H9 (cell line): ENCODE results near the gene TDRD9. TPM values are rescaled to one million over a fixed set of nuclear protein-coding genes. Genes with fewer than 3 reads are reported as not detected.

Source experiments
- DNase-seq: peaks from one replicate; pipeline ENCODE4 v3.0.0-alpha.2; 2017
- H2AFZ ChIP-seq: one replicate; pipeline ENCODE4 v1.6.1; 2013; ENCODE audit warnings: mild to moderate bottlenecking, low read length, control low read depth, moderate library complexity
- H2AK5ac ChIP-seq: 2 replicates; pipeline ENCODE4 v1.6.1; 2013; ENCODE audit warnings: low read length, control low read depth, mixed read lengths; ENCODE audit not compliant: insufficient read length
- H2BK120ac ChIP-seq: one replicate; pipeline ENCODE4 v1.6.1; 2013; ENCODE audit warnings: low read depth, mild to moderate bottlenecking, low read length, control low read depth, inconsistent platforms; ENCODE audit not compliant: poor library complexity, severe bottlenecking
- H2BK12ac ChIP-seq: 2 replicates; pipeline ENCODE4 v1.6.1; 2013; ENCODE audit warnings: low read length, control low read depth, mixed read lengths, low read depth; ENCODE audit not compliant: insufficient read length
- H2BK15ac ChIP-seq: 2 replicates; pipeline ENCODE4 v1.6.1; 2013; ENCODE audit warnings: low read depth, low read length, control low read depth
- H2BK20ac ChIP-seq: one replicate; pipeline ENCODE4 v1.6.1; 2013; ENCODE audit warnings: low read depth, mild to moderate bottlenecking, low read length, control low read depth, inconsistent platforms; ENCODE audit not compliant: poor library complexity, severe bottlenecking
- H2BK5ac ChIP-seq: 2 replicates; pipeline ENCODE4 v1.6.1; 2013; ENCODE audit warnings: low read length, control low read depth, mixed read lengths; ENCODE audit not compliant: insufficient read length
- H3K14ac ChIP-seq: 2 replicates; pipeline ENCODE4 v1.6.1; 2013; ENCODE audit warnings: low read length, control low read depth; ENCODE audit not compliant: insufficient read depth
- H3K18ac ChIP-seq: 2 replicates; pipeline ENCODE4 v1.6.1; 2013; ENCODE audit warnings: low read depth, mild to moderate bottlenecking, mixed read lengths, low read length, control low read depth; ENCODE audit not compliant: insufficient read length
- H3K23ac ChIP-seq: 2 replicates; pipeline ENCODE4 v1.6.1; 2013; ENCODE audit warnings: low read length, control low read depth, mixed read lengths, low read depth; ENCODE audit not compliant: insufficient read length
- H3K23me2 ChIP-seq: 2 replicates; pipeline ENCODE4 v1.6.1; 2013; ENCODE audit warnings: low read depth, mild to moderate bottlenecking, mixed read lengths, low read length, control low read depth; ENCODE audit not compliant: insufficient read length, poor library complexity, severe bottlenecking
- H3K27ac ChIP-seq: 2 replicates; pipeline ENCODE4 v1.5.1; 2013; ENCODE audit warnings: low read length, control low read depth, mixed read lengths, low read depth; ENCODE audit not compliant: insufficient read length
- H3K27me3 ChIP-seq: 2 replicates; pipeline ENCODE4 v1.6.1; 2013; ENCODE audit warnings: low read length, control low read depth, inconsistent platforms; ENCODE audit not compliant: insufficient read depth
- H3K4ac ChIP-seq: 2 replicates; pipeline ENCODE4 v1.6.1; 2013; ENCODE audit warnings: low read depth, mild to moderate bottlenecking, control low read depth, inconsistent platforms, low read length, moderate library complexity
- H3K4me1 ChIP-seq: 2 replicates; pipeline ENCODE4 v1.6.1; 2013; ENCODE audit warnings: low read length, control low read depth, inconsistent platforms; ENCODE audit not compliant: insufficient read depth
- H3K4me2 ChIP-seq: 2 replicates; pipeline ENCODE4 v1.6.1; 2013; ENCODE audit warnings: low read length, control low read depth, mixed read lengths; ENCODE audit not compliant: insufficient read length, insufficient read depth
- H3K56ac ChIP-seq: 2 replicates; pipeline ENCODE4 v1.6.1; 2013; ENCODE audit warnings: low read depth, mild to moderate bottlenecking, mixed read lengths, low read length, control low read depth; ENCODE audit not compliant: insufficient read length
- H3K79me1 ChIP-seq: 2 replicates; pipeline ENCODE4 v1.6.1; 2013; ENCODE audit warnings: low read depth, mild to moderate bottlenecking, moderate library complexity, low read length, control low read depth, inconsistent platforms; ENCODE audit not compliant: insufficient read depth, poor library complexity, severe bottlenecking
- H3K79me2 ChIP-seq: 2 replicates; pipeline ENCODE4 v1.6.1; 2013; ENCODE audit warnings: low read length, control low read depth, inconsistent platforms; ENCODE audit not compliant: insufficient read depth
- H3K9ac ChIP-seq: 2 replicates; pipeline ENCODE4 v1.6.1; 2013; ENCODE audit warnings: low read length, control low read depth, mixed read lengths; ENCODE audit not compliant: insufficient read length; ENCODE audit errors: extremely low read depth
- H3K9me3 ChIP-seq: one replicate; pipeline ENCODE4 v1.6.1; 2013; ENCODE audit warnings: low read depth, low read length, inconsistent platforms; ENCODE audit not compliant: control insufficient read depth
- H3T11ph ChIP-seq: one replicate; pipeline ENCODE4 v1.6.1; 2013; ENCODE audit warnings: mild to moderate bottlenecking, low read length, control low read depth, inconsistent platforms
- H4K20me1 ChIP-seq: one replicate; pipeline ENCODE4 v1.6.1; 2013; ENCODE audit not compliant: control insufficient read depth, insufficient read length, insufficient read depth
- H4K5ac ChIP-seq: 2 replicates; pipeline ENCODE4 v1.6.1; 2013; ENCODE audit warnings: low read depth, mild to moderate bottlenecking, mixed read lengths, low read length, control low read depth; ENCODE audit not compliant: insufficient read length
- H4K8ac ChIP-seq: replicated peaks from 2 replicates; pipeline ENCODE4 v1.6.1; 2013; ENCODE audit warnings: low read length, control low read depth, mixed read lengths, low read depth; ENCODE audit not compliant: insufficient read length
- H4K91ac ChIP-seq: 2 replicates; pipeline ENCODE4 v1.6.1; 2013; ENCODE audit warnings: low read depth, mild to moderate bottlenecking, moderate library complexity, mixed read lengths, low read length, control low read depth; ENCODE audit not compliant: insufficient read length
- H3K27ac Mint-ChIP-seq, 3 experiments: 2 replicates in 2 of 3; 3 replicates in 1 of 3; pipeline ENCODE4 v1.8.0; 2020 to 2021; ENCODE audit warnings: mixed read lengths in 3 of 3, mild to moderate bottlenecking in 1 of 3, moderate library complexity in 1 of 3
- H3K27me3 Mint-ChIP-seq: 2 replicates; pipeline ENCODE4 v1.8.0; 2021; ENCODE audit warnings: low read depth, mild to moderate bottlenecking, moderate library complexity, mixed read lengths
- H3K36me3 Mint-ChIP-seq, 3 experiments: 2 replicates in 2 of 3; 3 replicates in 1 of 3; pipeline ENCODE4 v1.8.0; 2020 to 2021; ENCODE audit warnings: low read depth in 3 of 3, mixed read lengths in 3 of 3; ENCODE audit not compliant: insufficient read depth in 1 of 3
- H3K4me1 Mint-ChIP-seq, 2 experiments: 2 replicates each; pipeline ENCODE4 v1.8.0; 2020; ENCODE audit warnings: mixed read lengths in 2 of 2
- H3K4me3 Mint-ChIP-seq, 2 experiments: 2 replicates in 1 of 2; 3 replicates in 1 of 2; pipeline ENCODE4 v1.8.0; 2020 to 2021; ENCODE audit warnings: mild to moderate bottlenecking in 2 of 2, mixed read lengths in 2 of 2, moderate library complexity in 1 of 2
- H3K9me3 Mint-ChIP-seq, 2 experiments: 2 replicates in 1 of 2; 3 replicates in 1 of 2; pipeline ENCODE4 v1.8.0; 2020; ENCODE audit warnings: mild to moderate bottlenecking in 2 of 2, mixed read lengths in 2 of 2, moderate library complexity in 1 of 2
- WGBS: extraction: QIAGEN DNeasy Blood & Tissue Kit; methylation state at CpG from one replicate; pipeline ENCODE4 v1.1.7; 2013; ENCODE audit warnings: missing lambda C conversion rate, low lambda C conversion rate, mixed read lengths; ENCODE audit not compliant: insufficient read length; ENCODE audit errors: extremely low coverage; 5-methylcytosine and 5-hydroxymethylcytosine counted together
- total RNA-seq: library from RNA; stranded (reverse); gene quantifications from 2 replicates; pipeline ENCODE4 v1.2.1, GENCODE V29; 2021
- TF ChIP-seq, protein P1 (sequence below): fragments of 200-600 bp; sonication (generic); conservative IDR thresholded peaks from 3 replicates; pipeline ENCODE4 v1.8.0; 2021; ENCODE audit warnings: antibody characterized with exemption, mild to moderate bottlenecking

The TDRD9 gene
- total RNA-seq, 1 experiment from 2014 or later: not detected

DNA sequence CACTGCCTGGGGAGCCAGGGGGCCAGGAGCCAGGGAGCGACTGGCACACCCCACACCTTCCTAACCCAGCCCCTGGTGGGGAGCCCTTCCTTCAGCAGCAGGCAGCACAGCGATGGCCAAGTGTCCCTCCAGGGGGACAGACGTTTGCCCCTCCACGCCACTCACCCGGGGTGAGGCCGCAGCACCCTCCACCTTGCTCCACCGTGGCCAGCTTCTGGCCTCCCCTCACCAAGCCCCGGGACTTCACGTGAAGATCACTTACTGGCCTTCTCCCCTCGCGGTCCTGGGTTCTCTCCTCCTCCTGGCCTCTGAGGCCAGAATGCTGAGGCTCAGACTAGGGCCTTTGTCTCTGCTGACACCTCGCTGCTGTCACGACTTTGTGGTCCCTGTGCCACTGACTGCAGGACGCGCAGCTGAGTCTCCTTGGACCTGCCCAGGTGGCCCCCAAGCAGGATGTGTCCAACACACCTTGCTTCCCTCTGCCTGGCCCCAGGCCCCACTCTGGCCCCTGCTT, 153.8 kb downstream of the TDRD9 start:
- no peak overlapping the region for H2AK5ac ChIP-seq
- H2AFZ ChIP-seq: no peak overlapping the region
- TF ChIP-seq, protein P1, sequence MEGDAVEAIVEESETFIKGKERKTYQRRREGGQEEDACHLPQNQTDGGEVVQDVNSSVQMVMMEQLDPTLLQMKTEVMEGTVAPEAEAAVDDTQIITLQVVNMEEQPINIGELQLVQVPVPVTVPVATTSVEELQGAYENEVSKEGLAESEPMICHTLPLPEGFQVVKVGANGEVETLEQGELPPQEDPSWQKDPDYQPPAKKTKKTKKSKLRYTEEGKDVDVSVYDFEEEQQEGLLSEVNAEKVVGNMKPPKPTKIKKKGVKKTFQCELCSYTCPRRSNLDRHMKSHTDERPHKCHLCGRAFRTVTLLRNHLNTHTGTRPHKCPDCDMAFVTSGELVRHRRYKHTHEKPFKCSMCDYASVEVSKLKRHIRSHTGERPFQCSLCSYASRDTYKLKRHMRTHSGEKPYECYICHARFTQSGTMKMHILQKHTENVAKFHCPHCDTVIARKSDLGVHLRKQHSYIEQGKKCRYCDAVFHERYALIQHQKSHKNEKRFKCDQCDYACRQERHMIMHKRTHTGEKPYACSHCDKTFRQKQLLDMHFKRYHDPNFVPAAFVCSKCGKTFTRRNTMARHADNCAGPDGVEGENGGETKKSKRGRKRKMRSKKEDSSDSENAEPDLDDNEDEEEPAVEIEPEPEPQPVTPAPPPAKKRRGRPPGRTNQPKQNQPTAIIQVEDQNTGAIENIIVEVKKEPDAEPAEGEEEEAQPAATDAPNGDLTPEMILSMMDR: no peak
- no peak overlapping the region for H3T11ph ChIP-seq
- H3K79me2 ChIP-seq: no peaks in the 10 kb centered on the region
- H3K4me1 ChIP-seq: no peaks in the 10 kb centered on the region
- no peak overlapping the region for H2BK120ac ChIP-seq
- H2BK12ac ChIP-seq: no peak overlapping the region
- H3K14ac ChIP-seq: no peak overlapping the region
- H3K23ac ChIP-seq: no peak overlapping the region
- H2BK5ac ChIP-seq: no peak overlapping the region
- H3K9ac ChIP-seq: no peak overlapping the region
- no peaks in the 10 kb centered on the region for H3K79me1 ChIP-seq
- H4K20me1 ChIP-seq: no peaks in the 10 kb centered on the region
- H3K23me2 ChIP-seq: no peaks in the 10 kb centered on the region
- H3K9me3 Mint-ChIP-seq: no peaks in the 10 kb centered on the region; a peak in 1 of 5 replicates
- no peak overlapping the region for H3K18ac ChIP-seq
- peaks cover 6 to 10% of the 10 kb centered on the region in 2 experiments for H3K4me1 Mint-ChIP-seq
- H3K27ac Mint-ChIP-seq: no peak overlapping the region
- no peaks in the 10 kb centered on the region for H3K36me3 Mint-ChIP-seq
- no peak overlapping the region for H3K4me2 ChIP-seq
- H2BK15ac ChIP-seq: no peak overlapping the region
- H3K4me3 Mint-ChIP-seq: no peak overlapping the region
- no peak overlapping the region for H4K91ac ChIP-seq
- H3K27ac ChIP-seq: no peak overlapping the region
- DNase-seq: no peak
- no peak overlapping the region for H4K8ac ChIP-seq
- H3K4ac ChIP-seq: no peak overlapping the region
- no peak overlapping the region for H2BK20ac ChIP-seq
- no peaks in the 10 kb centered on the region for H3K27me3 ChIP-seq
- no peak overlapping the region for H3K56ac ChIP-seq
- no peaks in the 10 kb centered on the region for H3K9me3 ChIP-seq
- no peak overlapping the region for H4K5ac ChIP-seq
- H3K27me3 Mint-ChIP-seq: peaks cover 4% of the 10 kb centered on the region
- no CpG with 5 or more reads among the region's 15 CpGs for whole genome bisulfite sequencing
